ENCODE measurements around the gene SGMS2. TPM values are rescaled to one million over a fixed set of nuclear protein-coding genes. Genes with fewer than 3 reads are reported as not detected.

SGMS2 gene
- total RNA-seq, 1 donor from 2014 or later, result 89.0 TPM

GRCh38 chr4:107885865-107886264, 61.1 kb downstream of the SGMS2 start:
- Histone ChIP-seq H3K36me3 (no peaks in the 10 kb centered on the region), H3K4me3 (no peak overlapping the region), H3K27ac (no peak overlapping the region), H3K9me3 (peaks cover 9% of the 10 kb centered on the region), H3K4me1 (no peaks in the 10 kb centered on the region), H3K27me3 (ENCODE audit: low read depth) (no peaks in the 10 kb centered on the region)
- no peak for TF ChIP-seq CTCF (IDR thresholded peaks at IDR 0.05)
- intact Hi-C loops (cut with DNase I), result no loop called here
- ATAC-seq, result peak in 1 of 2 donors; percentile 4
- DNase-seq, result no peak

GRCh38 chr4:107888237-107888636, 63.5 kb downstream of the SGMS2 start:
- Histone ChIP-seq H3K4me3 (no peak overlapping the region), H3K27me3 (ENCODE audit: low read depth) (no peaks in the 10 kb centered on the region), H3K27ac (no peak overlapping the region), H3K36me3 (no peaks in the 10 kb centered on the region), H3K9me3 (peaks cover 9% of the 10 kb centered on the region), H3K4me1 (no peaks in the 10 kb centered on the region)
- ATAC-seq (no peak), DNase-seq (no peak)
- TF ChIP-seq CTCF (IDR thresholded peaks at IDR 0.05), result no peak
- intact Hi-C loops (cut with DNase I), result no loop called here

GRCh38 chr4:107890779-107891178, 66.0 kb downstream of the SGMS2 start:
- Histone ChIP-seq H3K4me1 (no peaks in the 10 kb centered on the region), H3K27me3 (ENCODE audit: low read depth) (no peaks in the 10 kb centered on the region), H3K36me3 (no peaks in the 10 kb centered on the region), H3K27ac (no peak overlapping the region), H3K9me3 (peaks cover 9% of the 10 kb centered on the region), H3K4me3 (no peak overlapping the region)
- DNase-seq (no peak), ATAC-seq (no peak)
- TF ChIP-seq CTCF (IDR thresholded peaks at IDR 0.05), result no peak
- intact Hi-C loops (cut with DNase I), result no loop called here

- Histone ChIP-seq H3K27ac (no peak overlapping the region), H3K27me3 (ENCODE audit: low read depth) (no peaks in the 10 kb centered on the region), H3K4me1 (peaks cover under 1% of the 10 kb centered on the region), H3K9me3 (peaks cover 9% of the 10 kb centered on the region), H3K4me3 (no peak overlapping the region), H3K36me3 (no peaks in the 10 kb centered on the region)
- TF ChIP-seq CTCF (IDR thresholded peaks at IDR 0.05), result no peak
- no peak for ATAC-seq
- no peak for DNase-seq
- intact Hi-C loops (cut with DNase I), result no loop called here
Measured at GRCh38 chr4:107891299-107891698, 66.6 kb downstream of the SGMS2 start.

GRCh38 chr4:107893171-107894137, 68.7 kb downstream of the SGMS2 start:
- Histone ChIP-seq H3K27ac (no peak overlapping the region), H3K4me1 (peaks cover 10% of the 10 kb centered on the region), H3K36me3 (no peaks in the 10 kb centered on the region), H3K4me3 (no peak overlapping the region), H3K9me3 (peaks cover 1% of the 10 kb centered on the region), H3K27me3 (ENCODE audit: low read depth) (no peaks in the 10 kb centered on the region)
- intact Hi-C loops (cut with DNase I), result no loop called here
- DNase-seq (no peak), ATAC-seq (no peak)
- no peak for TF ChIP-seq CTCF (IDR thresholded peaks at IDR 0.05)

All from lower lobe of right lung (tissue), 2 donors.